Karpas-422 (cell line): ENCODE measurements around the gene RALY. TPM values are rescaled to one million over a fixed set of nuclear protein-coding genes. Genes with fewer than 3 reads are reported as not detected.
A peak's percentile ranks its signal among the peaks of the same experiment; 100 is the strongest.

Source experiments
- DNase-seq: peaks from one replicate; pipeline ENCODE4 v3.0.0-alpha.2; 2015
- H2AFZ ChIP-seq: fragments of 200-600 bp; sonication (generic); 2 replicates; pipeline ENCODE4 v1.6.1; 2014; ENCODE audit warnings: antibody characterized with exemption, low read length, mixed read lengths
- H3K27ac ChIP-seq: fragments of 200-600 bp; sonication (generic); 2 replicates; pipeline ENCODE4 v1.5.1; 2014; ENCODE audit warnings: mild to moderate bottlenecking, low read length, moderate library complexity
- H3K27me3 ChIP-seq: fragments of 200-600 bp; sonication (generic); 2 replicates; pipeline ENCODE4 v1.6.1; 2014; ENCODE audit warnings: low read length, mixed read lengths
- H3K36me3 ChIP-seq: fragments of 200-600 bp; sonication (generic); 2 replicates; pipeline ENCODE4 v1.6.1; 2014; ENCODE audit warnings: low read length, mixed read lengths; ENCODE audit not compliant: insufficient read depth
- H3K4me1 ChIP-seq: fragments of 200-600 bp; sonication (generic); 2 replicates; pipeline ENCODE4 v1.6.1; 2014; ENCODE audit warnings: mild to moderate bottlenecking, low read length, mixed read lengths
- H3K4me2 ChIP-seq: fragments of 200-600 bp; sonication (generic); 2 replicates; pipeline ENCODE4 v1.6.1; 2014; ENCODE audit warnings: low read length, low read depth, mild to moderate bottlenecking; ENCODE audit not compliant: poor library complexity, severe bottlenecking
- H3K4me3 ChIP-seq: fragments of 200-600 bp; sonication (generic); 2 replicates; pipeline ENCODE4 v1.5.1; 2014; ENCODE audit warnings: mild to moderate bottlenecking, antibody characterized with exemption, low read length, mixed read lengths
- H3K79me2 ChIP-seq: fragments of 200-600 bp; sonication (generic); 2 replicates; pipeline ENCODE4 v1.6.1; 2014; ENCODE audit warnings: mild to moderate bottlenecking, low read length, mixed read lengths
- H3K9ac ChIP-seq: fragments of 200-600 bp; sonication (generic); 2 replicates; pipeline ENCODE4 v1.6.0; 2014; ENCODE audit warnings: low read length
- H3K9me2 ChIP-seq: fragments of 200-600 bp; sonication (generic), shearing (Covaris generic); replicated peaks from 2 replicates; pipeline ENCODE4 v1.6.0; 2014; ENCODE audit warnings: mild to moderate bottlenecking, low read length, moderate library complexity; ENCODE audit not compliant: insufficient read depth
- H3K9me3 ChIP-seq: fragments of 300-700, 200-600 bp; sonication (generic); 2 replicates; pipeline ENCODE4 v1.6.1; 2014; ENCODE audit warnings: low read length, mixed read lengths
- H4K20me1 ChIP-seq: fragments of 200-600 bp; sonication (generic); 2 replicates; pipeline ENCODE4 v1.6.1; 2014; ENCODE audit warnings: mild to moderate bottlenecking, antibody characterized with exemption, low read length, low read depth; ENCODE audit not compliant: insufficient read depth
- total RNA-seq: library from RNA; depleted of rRNA; stranded (reverse); fragments of >200 nt; shearing (Covaris generic); gene quantifications from 2 replicates; pipeline ENCODE4 v1.2.3, GENCODE V29; 2014; ENCODE audit warnings: low replicate concordance; rRNA removed

Gene RALY
- 78.8 and 116 TPM in 2 replicates for total RNA-seq

DNA sequence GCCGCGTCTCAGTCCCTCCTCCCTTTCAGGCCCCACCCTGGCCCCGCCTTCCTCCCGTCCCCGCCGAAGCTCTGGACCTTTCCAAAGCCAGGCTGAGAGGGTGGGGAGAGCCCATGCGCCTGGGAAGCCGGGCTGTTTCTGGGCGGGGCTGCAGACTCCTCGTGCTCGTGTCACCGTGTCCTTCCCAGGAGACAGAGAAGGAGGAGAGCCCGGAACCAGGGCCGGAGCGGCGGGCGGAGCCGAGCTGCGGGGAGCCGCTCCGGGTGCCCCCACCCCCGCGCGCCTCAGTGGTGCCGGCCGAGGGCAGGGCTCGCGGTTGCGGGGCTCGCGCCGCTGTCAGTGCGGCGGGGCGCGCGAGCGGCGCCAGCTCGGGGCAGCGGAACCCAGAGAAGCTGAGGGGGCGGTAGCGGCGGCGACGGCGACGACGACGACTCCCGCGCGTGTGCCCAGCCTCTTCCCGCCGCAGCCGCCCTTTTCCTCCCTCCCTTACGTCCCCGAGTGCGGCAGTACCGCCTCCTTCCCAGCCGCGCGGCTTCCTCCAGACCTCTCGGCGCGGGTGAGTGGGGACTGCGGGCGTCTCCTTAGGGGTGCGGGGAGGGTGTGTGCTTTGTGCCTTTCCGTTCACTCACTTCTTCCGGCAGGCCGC, at the start of gene RALY:
Gene RALY (plus strand): TSS at position 336 of the 646 bp plus-strand sequence. CDS start 78,164 bp downstream, outside the sequence.
- H3K9me2 ChIP-seq: no peaks in the 10 kb centered on the region
- peak within 1 kb of the TSS; percentile 84; the same call in 1 of the 2 replicates for H2AFZ ChIP-seq
- peak within 1 kb of the TSS; percentile 76 for H3K27ac ChIP-seq
- peak; percentile 98 for DNase-seq
- peaks cover 31% of the 10 kb centered on the region for H3K4me1 ChIP-seq
- no peaks in the 10 kb centered on the region for H3K27me3 ChIP-seq
- no peaks in the 10 kb centered on the region for H3K36me3 ChIP-seq
- peak within 1 kb of the TSS; percentile 83 for H3K9ac ChIP-seq
- H4K20me1 ChIP-seq: peaks cover 22% of the 10 kb centered on the region; the same call in 1 of the 2 replicates
- peak within 1 kb of the TSS; percentile 88 for H3K4me3 ChIP-seq
- no peaks in the 10 kb centered on the region for H3K9me3 ChIP-seq
- peak within 1 kb of the TSS; percentile 94 for H3K4me2 ChIP-seq
- peaks cover 58% of the 10 kb centered on the region for H3K79me2 ChIP-seq

DNA sequence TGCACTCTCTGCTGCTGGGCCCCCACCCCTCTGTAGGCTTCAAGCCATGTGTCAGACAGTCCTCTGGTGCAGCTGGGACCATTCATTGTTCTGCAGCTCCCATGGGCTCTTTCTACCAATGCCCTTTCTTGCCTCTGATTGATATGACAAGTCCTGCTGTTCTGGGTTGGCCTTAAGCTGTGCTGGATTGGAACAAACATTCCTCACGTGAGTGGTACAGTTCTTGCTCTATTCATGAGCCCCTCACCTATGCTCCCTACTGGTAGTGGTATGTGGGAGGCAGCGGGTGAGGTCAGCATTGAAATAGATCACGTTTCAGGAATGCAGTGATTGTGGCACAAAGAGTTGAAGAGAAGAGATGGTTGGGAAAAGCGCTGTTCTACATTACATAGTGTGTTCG, 48.8 kb upstream of the RALY start:
- H3K27me3 ChIP-seq: no peaks in the 10 kb centered on the region
- H3K4me3 ChIP-seq: no peak overlapping the region
- no peaks in the 10 kb centered on the region for H3K4me1 ChIP-seq
- DNase-seq: no peak
- no peak overlapping the region for H3K4me2 ChIP-seq
- no peaks in the 10 kb centered on the region for H3K36me3 ChIP-seq
- no peak overlapping the region for H3K9ac ChIP-seq
- no peaks in the 10 kb centered on the region for H3K9me2 ChIP-seq
- H3K79me2 ChIP-seq: no peaks in the 10 kb centered on the region
- H3K27ac ChIP-seq: no peak overlapping the region
- H2AFZ ChIP-seq: no peak overlapping the region
- no peaks in the 10 kb centered on the region for H4K20me1 ChIP-seq
- H3K9me3 ChIP-seq: peaks cover 17% of the 10 kb centered on the region

DNA sequence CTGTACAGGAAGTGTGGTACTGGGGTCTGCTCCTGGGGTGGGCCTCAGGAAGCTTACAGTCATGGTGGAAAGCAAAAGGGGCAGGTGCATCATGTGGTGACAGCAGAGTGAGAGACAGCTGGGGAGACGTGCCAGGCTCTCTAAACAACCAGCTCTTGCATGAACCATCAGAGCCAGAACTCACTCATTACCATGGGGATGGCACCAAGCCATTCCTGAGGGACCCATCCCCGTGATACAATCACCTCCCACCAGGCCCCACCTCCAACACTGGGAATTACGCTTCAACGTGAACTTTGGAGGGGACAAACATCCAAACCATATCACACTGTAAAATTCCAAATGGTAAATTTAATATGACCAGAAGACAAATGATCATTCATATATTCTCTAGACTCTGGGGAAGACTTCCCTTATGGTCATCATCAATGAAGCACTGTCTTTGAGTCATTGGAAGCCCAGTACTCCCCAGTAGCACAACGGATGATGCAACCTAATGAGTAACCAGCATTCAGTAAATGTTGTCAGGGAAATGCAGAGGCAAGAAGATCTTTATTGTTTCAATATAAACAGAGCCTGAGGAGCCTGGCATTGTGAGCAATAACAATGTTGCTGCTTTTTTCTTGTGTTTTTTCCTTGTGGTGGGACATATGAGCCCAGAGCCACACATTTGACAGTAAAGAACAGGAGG, 48.2 kb upstream of the RALY start:
- Histone ChIP-seq H3K27me3 (no peaks in the 10 kb centered on the region), H3K4me1 (no peaks in the 10 kb centered on the region), H3K9me3 (peaks cover 17% of the 10 kb centered on the region), H3K4me2 (no peak overlapping the region), H3K79me2 (no peaks in the 10 kb centered on the region), H3K9me2 (no peaks in the 10 kb centered on the region), H4K20me1 (no peaks in the 10 kb centered on the region), H3K27ac (no peak overlapping the region), H3K36me3 (no peaks in the 10 kb centered on the region), H3K9ac (no peak overlapping the region), H3K4me3 (no peak overlapping the region), H2AFZ (no peak overlapping the region)
- DNase-seq: no peak

DNA sequence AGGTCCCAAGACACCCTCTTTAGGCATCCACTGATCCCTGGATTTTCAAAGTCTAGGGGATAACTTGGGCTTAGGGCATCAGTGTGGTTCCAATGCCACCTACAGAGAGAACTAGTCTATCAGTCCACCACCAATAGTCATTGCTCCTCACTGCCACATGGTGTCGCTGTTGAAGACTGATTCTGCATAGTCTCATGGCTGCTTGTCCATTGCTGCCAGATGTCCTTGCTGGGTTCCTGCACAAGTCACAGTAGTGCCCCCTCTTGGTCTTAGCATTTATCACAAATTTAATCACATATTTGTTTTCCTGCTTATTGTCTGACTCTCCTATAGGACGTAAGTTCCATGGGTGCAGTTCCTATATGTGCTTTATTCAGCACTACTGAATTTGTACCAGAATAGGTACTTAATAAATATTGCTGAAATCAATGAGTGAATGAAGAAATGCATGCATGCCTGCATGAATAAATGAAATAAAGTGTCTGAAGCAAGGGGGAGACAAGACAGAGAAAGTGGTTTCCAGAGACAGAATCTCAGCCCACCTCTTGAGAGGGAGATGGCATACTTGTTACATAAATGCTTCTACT, 45.9 kb upstream of the RALY start:
- Histone ChIP-seq H3K4me3 (no peak overlapping the region), H4K20me1 (no peaks in the 10 kb centered on the region), H3K4me1 (no peaks in the 10 kb centered on the region), H3K4me2 (no peak overlapping the region), H2AFZ (no peak overlapping the region), H3K79me2 (no peaks in the 10 kb centered on the region), H3K9me2 (no peaks in the 10 kb centered on the region), H3K36me3 (no peaks in the 10 kb centered on the region), H3K27me3 (no peaks in the 10 kb centered on the region), H3K9me3 (peaks cover 17% of the 10 kb centered on the region), H3K9ac (no peak overlapping the region), H3K27ac (no peak overlapping the region)
- DNase-seq: peak; percentile 90

DNA sequence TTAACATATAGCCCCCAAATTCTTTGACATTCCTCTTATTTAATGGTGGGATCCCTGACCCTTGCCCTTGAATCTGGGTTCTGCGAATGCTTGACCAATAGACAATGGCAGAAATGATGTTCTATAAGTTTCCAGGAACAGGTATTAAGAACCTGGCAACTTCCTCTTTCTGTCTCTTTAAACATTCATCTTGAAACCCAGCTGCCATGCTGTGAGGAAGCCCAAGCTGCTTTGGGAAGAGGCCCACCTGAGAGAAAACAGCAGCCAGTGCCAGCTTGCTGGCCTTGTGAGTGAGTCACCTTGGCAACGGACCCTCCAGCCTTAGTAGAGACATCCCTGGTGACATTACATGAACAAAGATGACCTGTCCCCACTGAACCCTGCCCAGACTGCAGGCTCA, 45.2 kb upstream of the RALY start:
- no peaks in the 10 kb centered on the region for H3K9me2 ChIP-seq
- no peaks in the 10 kb centered on the region for H4K20me1 ChIP-seq
- no peak overlapping the region for H3K4me3 ChIP-seq
- H3K27ac ChIP-seq: no peak overlapping the region
- no peaks in the 10 kb centered on the region for H3K79me2 ChIP-seq
- DNase-seq: peak; percentile 44
- H2AFZ ChIP-seq: no peak overlapping the region
- peaks cover 17% of the 10 kb centered on the region for H3K9me3 ChIP-seq
- no peaks in the 10 kb centered on the region for H3K27me3 ChIP-seq
- H3K9ac ChIP-seq: no peak overlapping the region
- no peak overlapping the region for H3K4me2 ChIP-seq
- H3K36me3 ChIP-seq: no peaks in the 10 kb centered on the region
- H3K4me1 ChIP-seq: no peaks in the 10 kb centered on the region

DNA sequence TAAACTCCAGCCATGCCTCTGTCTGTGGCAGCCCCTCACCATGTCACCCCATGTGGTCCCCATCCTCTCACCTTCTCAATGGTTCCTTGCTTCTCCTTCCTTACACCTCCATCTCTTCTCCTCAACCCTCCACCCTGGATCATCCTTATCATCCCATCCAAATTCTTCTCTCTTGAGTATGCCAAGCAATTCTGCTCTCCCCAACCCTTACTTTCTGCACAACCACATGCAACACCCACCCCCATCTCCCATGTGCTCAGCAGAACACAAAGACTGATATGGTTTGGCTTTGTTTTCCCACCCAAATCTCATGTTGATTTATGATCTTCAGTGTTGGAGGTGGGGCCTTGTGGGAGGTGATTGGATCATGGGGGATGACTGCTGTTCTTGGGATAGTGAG, 42.5 kb upstream of the RALY start:
- Histone ChIP-seq H3K4me1 (no peaks in the 10 kb centered on the region), H3K9me3 (peaks cover 17% of the 10 kb centered on the region), H3K9me2 (no peaks in the 10 kb centered on the region), H3K9ac (no peak overlapping the region), H3K27ac (no peak overlapping the region), H3K4me2 (no peak overlapping the region), H3K79me2 (no peaks in the 10 kb centered on the region), H3K36me3 (no peaks in the 10 kb centered on the region), H4K20me1 (no peaks in the 10 kb centered on the region), H3K4me3 (no peak overlapping the region), H2AFZ (no peak overlapping the region), H3K27me3 (no peaks in the 10 kb centered on the region)
- DNase-seq: no peak

DNA sequence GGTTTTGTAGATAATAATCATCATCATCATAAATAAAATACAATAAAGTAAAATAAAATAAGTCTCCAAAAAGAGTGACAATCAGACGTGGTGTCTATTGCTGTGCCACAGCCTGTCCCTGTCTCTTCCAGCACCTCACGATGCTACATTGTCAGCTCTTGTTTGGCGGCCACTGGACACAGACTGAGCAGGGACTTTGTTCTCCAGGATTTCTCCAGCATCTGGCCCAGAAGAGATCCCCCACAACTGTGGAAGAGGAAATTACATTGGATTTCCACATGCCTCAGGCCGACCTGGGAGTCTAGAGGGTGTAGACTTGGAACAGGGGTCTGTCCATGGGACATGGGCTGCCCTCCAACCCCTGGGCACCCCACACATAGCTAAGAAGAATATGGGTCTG, 39.2 kb upstream of the RALY start:
- Histone ChIP-seq H4K20me1 (no peaks in the 10 kb centered on the region), H2AFZ (no peak overlapping the region), H3K4me3 (no peak overlapping the region), H3K4me1 (no peaks in the 10 kb centered on the region), H3K4me2 (no peak overlapping the region), H3K9me3 (no peaks in the 10 kb centered on the region), H3K27me3 (no peaks in the 10 kb centered on the region), H3K27ac (no peak overlapping the region), H3K79me2 (no peaks in the 10 kb centered on the region), H3K9ac (no peak overlapping the region), H3K9me2 (no peaks in the 10 kb centered on the region), H3K36me3 (no peaks in the 10 kb centered on the region)
- no peak for DNase-seq

DNA sequence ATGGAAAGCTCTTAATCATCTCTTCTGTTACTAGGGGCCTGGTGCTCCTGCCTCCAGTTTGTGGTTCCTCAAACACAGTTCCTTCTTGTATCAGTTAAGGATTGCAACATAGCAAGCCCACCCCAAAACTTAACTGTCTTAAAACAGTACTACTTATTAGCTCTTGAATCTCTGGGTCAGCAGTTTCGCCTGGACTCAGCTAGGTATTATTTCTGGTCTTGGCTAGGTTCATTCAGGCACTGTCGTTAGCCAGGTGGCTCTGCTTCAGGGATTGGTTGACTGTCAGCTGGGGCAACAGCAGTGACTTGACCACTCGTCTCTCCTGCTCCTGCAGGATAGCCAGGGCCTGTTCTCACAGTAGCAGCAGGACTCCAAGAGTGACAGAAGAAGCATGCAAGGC, 30.0 kb upstream of the RALY start:
- Histone ChIP-seq H2AFZ (no peak overlapping the region), H3K27me3 (no peaks in the 10 kb centered on the region)
- DNase-seq: no peak

More for the DNA sequence above, 30.0 kb upstream of the RALY start:
- H3K27ac ChIP-seq: no peak overlapping the region
- H3K9ac ChIP-seq: no peak overlapping the region
- H4K20me1 ChIP-seq: no peaks in the 10 kb centered on the region
- no peak overlapping the region for H3K4me3 ChIP-seq
- no peaks in the 10 kb centered on the region for H3K79me2 ChIP-seq
- no peaks in the 10 kb centered on the region for H3K9me2 ChIP-seq
- no peak overlapping the region for H3K4me2 ChIP-seq
- H3K36me3 ChIP-seq: no peaks in the 10 kb centered on the region
- H3K4me1 ChIP-seq: no peaks in the 10 kb centered on the region
- H3K9me3 ChIP-seq: no peaks in the 10 kb centered on the region
